GM21737 (cell line): ENCODE results near the gene IGSF9.

Experiments
- ATAC-seq: cut with Tn5 transposase; IDR thresholded peaks from one replicate; pipeline ENCODE4 v1.9.1; 2021; ENCODE audit warnings: mild to moderate bottlenecking, moderate library complexity; ENCODE audit not compliant: unreplicated experiment

IGSF9 gene

GRCh38 chr1:159947942-159948341 lies 2.5 kb upstream of the IGSF9 start:
- ATAC-seq: no peak

- ATAC-seq: no peak
Observed at GRCh38 chr1:159946242-159947187, 1.1 kb upstream of the IGSF9 start.

- no peak for ATAC-seq
Observed at GRCh38 chr1:159944623-159945455, 574 bp downstream of the IGSF9 start.

- no peak for ATAC-seq
Observed at GRCh38 chr1:159943908-159944622, 1.3 kb downstream of the IGSF9 start.

- no peak for ATAC-seq
Observed at GRCh38 chr1:159943278-159943640, 2.2 kb downstream of the IGSF9 start.

GRCh38 chr1:159942632-159943277 lies 2.7 kb downstream of the IGSF9 start:
- no peak for ATAC-seq

- ATAC-seq: no peak
Observed at GRCh38 chr1:159941591-159942560, 3.5 kb downstream of the IGSF9 start.

- ATAC-seq: no peak
Observed at GRCh38 chr1:159941141-159941540, 4.3 kb downstream of the IGSF9 start.

- no peak for ATAC-seq
Observed at GRCh38 chr1:159940006-159940620, 5.3 kb downstream of the IGSF9 start.

GRCh38 chr1:159939678-159940002 lies 5.8 kb downstream of the IGSF9 start:
- ATAC-seq: no peak

- no peak for ATAC-seq
Observed at GRCh38 chr1:159938905-159939677, 6.3 kb downstream of the IGSF9 start.

GRCh38 chr1:159938211-159938852 lies 7.1 kb downstream of the IGSF9 start:
- no peak for ATAC-seq

- no peak for ATAC-seq
Observed at GRCh38 chr1:159937054-159937750, 8.2 kb downstream of the IGSF9 start.

- ATAC-seq: no peak
Observed at GRCh38 chr1:159936273-159936904, 9.0 kb downstream of the IGSF9 start.

- ATAC-seq: no peak
Observed at GRCh38 chr1:159935719-159936272, 9.6 kb downstream of the IGSF9 start.

- ATAC-seq: no peak
Observed at GRCh38 chr1:159935305-159935704, 10.1 kb downstream of the IGSF9 start.
